CD4-positive, alpha-beta T cell (primary cell): Measurements from ENCODE around the gene ELMO1. TPM values are rescaled to one million over a fixed set of nuclear protein-coding genes. Genes with fewer than 3 reads are reported as not detected.

Experiments
- ATAC-seq: fragments of 200-7000 bp; cut with Tn5 transposase; one replicate; pipeline ENCODE4 v1.10.0; 2022; ENCODE audit warnings: mild to moderate bottlenecking; ENCODE audit not compliant: poor library complexity
- CTCF ChIA-PET: fragments of 350-600 bp; sonication (Branson Sonifier 250); formaldehyde crosslinking; loops from one replicate; lab custom pipeline; 2021; ENCODE audit warnings: antibody characterized with exemption, inconsistent platforms; lab: Charles Lee
- POLR2A ChIA-PET: fragments of 350-600 bp; sonication (Branson Sonifier 250); formaldehyde crosslinking; loops from one replicate; lab custom pipeline; 2021; ENCODE audit warnings: antibody characterized with exemption, inconsistent platforms; lab: Charles Lee
- DNase-seq, 14 experiments: peaks; one replicate each; pipeline ENCODE4 v3.0.0-alpha.2; 2013 to 2020; ENCODE audit warnings: mixed read lengths in 2 of 14
- H3K27ac ChIP-seq, 2 donors: one replicate each; pipeline versions ENCODE4 v1.5.1 to v1.7.0; 2013; ENCODE audit warnings: low read length in 2 of 2, low read depth in 1 of 2, mild to moderate bottlenecking in 1 of 2
- H3K27me3 ChIP-seq, 2 experiments: 1 replicate in 1 of 2; 2 replicates in 1 of 2; pipeline versions ENCODE4 v1.6.1 to v1.7.0; 2013; ENCODE audit warnings: low read length in 2 of 2, control low read depth in 1 of 2, mild to moderate bottlenecking in 1 of 2, moderate library complexity in 1 of 2; ENCODE audit not compliant: insufficient read depth in 2 of 2, control insufficient read depth in 1 of 2
- H3K36me3 ChIP-seq: one replicate; pipeline ENCODE4 v1.6.1; 2013; ENCODE audit warnings: low read length, control low read depth; ENCODE audit not compliant: insufficient read depth
- H3K4me1 ChIP-seq: one replicate; pipeline ENCODE4 v1.6.1; 2013; ENCODE audit warnings: low read length, control low read depth; ENCODE audit not compliant: insufficient read depth
- H3K4me3 ChIP-seq: one replicate; pipeline ENCODE4 v1.5.1; 2013; ENCODE audit warnings: mild to moderate bottlenecking, low read length, moderate library complexity
- H3K9me3 ChIP-seq, 2 experiments: 1 replicate in 1 of 2; 2 replicates in 1 of 2; pipeline versions ENCODE4 v1.6.1 to v1.7.0; 2013; ENCODE audit warnings: low read length in 2 of 2, mild to moderate bottlenecking in 2 of 2, control low read depth in 1 of 2, moderate library complexity in 1 of 2; ENCODE audit not compliant: control insufficient read depth in 1 of 2, insufficient read depth in 1 of 2
- H3K27ac Mint-ChIP-seq: one replicate; pipeline ENCODE4 v1.8.0; 2020; ENCODE audit warnings: mixed read lengths
- H3K27me3 Mint-ChIP-seq: one replicate; pipeline ENCODE4 v1.8.0; 2021; ENCODE audit warnings: mixed read lengths
- H3K36me3 Mint-ChIP-seq: one replicate; pipeline ENCODE4 v1.8.0; 2021; ENCODE audit warnings: low read depth, mixed read lengths
- H3K4me1 Mint-ChIP-seq: one replicate; pipeline ENCODE4 v1.8.0; 2021; ENCODE audit warnings: low read depth, mixed read lengths
- H3K4me3 Mint-ChIP-seq: one replicate; pipeline ENCODE4 v1.8.0; 2020; ENCODE audit warnings: mild to moderate bottlenecking, mixed read lengths
- H3K9me3 Mint-ChIP-seq: one replicate; pipeline ENCODE4 v1.8.0; 2020; ENCODE audit warnings: mixed read lengths
- CTCF ChIP-seq: fragments of 200-600 bp; IDR thresholded peaks from one replicate; pipeline ENCODE4 v1.8.0; 2022; ENCODE audit warnings: antibody characterized with exemption, mild to moderate bottlenecking
- intact Hi-C, 2 experiments: fragments of 100-400 bp; cut with DNase I in 1 of 2; cut with micrococcal nuclease in 1 of 2; formaldehyde crosslinking; loops; one replicate each; pipeline versions ENCODE4 v1.15.1 to v1.9.0; 2023 to 2025; cut with DNase I, micrococcal nuclease
- total RNA-seq, 174 experiments: library from RNA in 2 of 174; stranded (reverse) in 2 of 174; gene quantifications; one replicate each; pipeline ENCODE4 v1.2.3 and lab custom pipeline; 2021 to 2026

ELMO1 gene
- total RNA-seq, 2 experiments from 2014 or later = 117 to 120 TPM

- peak overlapping the region; percentile 79 for H3K4me3 Mint-ChIP-seq
- ChIA-PET CTCF (interaction anchor here (0.8 to 2.6 kb wide), 6 partner anchors 12 to 94 kb away, joined by 3 to 24 read pairs (median 5); partner anchors contain the start of gene ELMO1), POLR2A (interaction anchor here (0.9 to 6.9 kb wide), 6 partner anchors 9 to 141 kb away, joined by 3 to 134 read pairs (median 8); partner anchors contain the start of gene ELMO1)
- Histone ChIP-seq H3K27ac (peak overlapping the region; percentile 18 to 69), H3K9me3 (no peaks in the 10 kb centered on the region), H3K4me1 (peaks cover 60% of the 10 kb centered on the region), H3K36me3 (no peaks in the 10 kb centered on the region), H3K27me3 (no peaks in the 10 kb centered on the region), H3K4me3 (no peak overlapping the region)
- peaks cover 10% of the 10 kb centered on the region for H3K36me3 Mint-ChIP-seq
- H3K27ac Mint-ChIP-seq = peak overlapping the region; percentile 90
- no peaks in the 10 kb centered on the region for H3K9me3 Mint-ChIP-seq
- H3K4me1 Mint-ChIP-seq = peaks cover 91% of the 10 kb centered on the region
- H3K27me3 Mint-ChIP-seq = no peaks in the 10 kb centered on the region
- DNase-seq (peak in 12 of 14 experiments; percentile 15 to 64 (median 34)), ATAC-seq (peak; percentile 37)
- intact Hi-C loops = loop anchor here (2.0 to 5.0 kb wide), 5 partner anchors 78 to 862 kb away; partner anchors contain the start of gene ELMO1 (in 1 of the 2)
- no peak for TF ChIP-seq CTCF
Measured at GRCh38 chr7:37354656-37355131, 94.0 kb downstream of the ELMO1 start.

- ATAC-seq (peak; percentile 5), DNase-seq (no peak)
- no peaks in the 10 kb centered on the region for H3K27me3 Mint-ChIP-seq
- no peaks in the 10 kb centered on the region for H3K36me3 ChIP-seq
- ChIA-PET CTCF (interaction anchor here (0.8 to 3.0 kb wide), 20 partner anchors 11 to 987 kb away, joined by 3 to 24 read pairs (median 4); partner anchors contain the start of gene ELMO1), POLR2A (interaction anchor here (0.6 to 6.9 kb wide), 25 partner anchors 8 to 1553 kb away, joined by 3 to 134 read pairs (median 6); partner anchors contain the start of genes ELMO1 and SEPTIN7)
- H3K9me3 Mint-ChIP-seq = no peaks in the 10 kb centered on the region
- peak overlapping the region; percentile 81 for H3K4me3 ChIP-seq
- H3K9me3 ChIP-seq = no peaks in the 10 kb centered on the region
- peaks cover 89% of the 10 kb centered on the region for H3K4me1 Mint-ChIP-seq
- H3K27me3 ChIP-seq = no peaks in the 10 kb centered on the region
- peak overlapping the region; percentile 25 to 69 for H3K27ac ChIP-seq
- peaks cover 10% of the 10 kb centered on the region for H3K36me3 Mint-ChIP-seq
- TF ChIP-seq CTCF = no peak
- peak overlapping the region; percentile 93 for H3K4me3 Mint-ChIP-seq
- intact Hi-C loops = loop anchor here (1.0 to 5.0 kb wide), 9 partner anchors 11 to 862 kb away; partner anchors contain the start of gene ELMO1 (in 2 of the 2)
- peaks cover 56% of the 10 kb centered on the region for H3K4me1 ChIP-seq
- H3K27ac Mint-ChIP-seq = peak overlapping the region; percentile 90
Measured at GRCh38 chr7:37353949-37354655, 94.6 kb downstream of the ELMO1 start.
